Measurements from ENCODE around the gene MRPS7. TPM values are rescaled to one million over a fixed set of nuclear protein-coding genes. Genes with fewer than 3 reads are reported as not detected.
A peak's percentile ranks its signal among the peaks of the same experiment; 100 is the strongest.

MRPS7 gene
- total and polyA plus RNA-seq, 2 donors (not counting 3 experiments of a cell fraction or from before 2014, with no cell fraction given), result 79.8 to 82.8 TPM

DNA sequence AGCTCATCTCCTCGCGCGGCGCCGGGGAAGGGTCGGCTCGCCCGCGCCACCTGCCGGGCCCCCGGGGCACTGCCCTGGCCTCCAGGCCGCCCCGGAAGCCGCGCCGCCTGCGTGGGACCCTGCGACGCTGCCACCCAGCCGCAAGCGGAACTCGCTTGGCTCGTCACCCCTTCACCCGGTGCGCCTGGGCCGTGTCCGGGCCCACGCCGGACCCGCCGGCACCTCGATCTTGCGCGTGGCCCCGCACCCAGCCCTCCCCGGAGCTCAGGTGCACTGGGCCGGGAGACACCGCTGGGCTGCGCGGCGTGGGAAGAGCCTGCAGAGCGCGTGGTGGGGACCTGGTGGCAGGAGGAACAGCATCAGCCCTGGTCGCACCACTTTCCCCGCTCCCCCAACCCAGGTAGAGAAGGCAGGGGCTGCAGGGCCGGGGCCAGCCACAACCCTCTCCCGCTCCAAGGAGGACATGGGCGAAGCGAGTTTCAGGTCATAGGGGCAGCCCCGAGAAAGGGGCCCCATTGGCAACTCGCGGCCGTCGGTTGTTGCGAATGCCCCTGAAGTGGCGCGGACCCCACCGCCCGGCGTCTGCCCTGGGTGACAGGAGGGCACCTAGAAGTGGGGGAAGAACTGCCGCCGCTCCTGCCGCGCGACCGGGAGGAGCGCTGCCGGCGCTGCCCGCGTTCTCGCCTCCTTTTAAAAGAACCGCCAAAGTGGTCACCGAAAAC, 9.7 kb downstream of the MRPS7 start:
- DNase-seq (ENCODE audit: low read depth, low spot score) (peak; percentile 54), FAIRE-seq (peak; percentile 72)
- Histone ChIP-seq H3K9me3 (replicated peaks; ENCODE audit: control insufficient read depth, insufficient read depth, low read length) (no peaks in the 10 kb centered on the region), H4K20me1 (replicated peaks; ENCODE audit: control insufficient read depth, extremely low read depth, insufficient read depth, low read length) (no peaks in the 10 kb centered on the region), H3K36me3 (ENCODE audit: control insufficient read depth in 2 of 2, extremely low read depth in 1 of 2, insufficient read depth in 2 of 2, low read length in 2 of 2) (peaks cover under 1 to 4% of the 10 kb centered on the region in 2 experiments), H3K4me2 (ENCODE audit: insufficient read depth, low read length) (peak overlapping the region; percentile 71), H3K4me1 (ENCODE audit: control insufficient read depth, extremely low read depth, insufficient read depth, low read length) (peaks cover 32% of the 10 kb centered on the region), H3K9ac (replicated peaks; ENCODE audit: extremely low read depth, insufficient read depth, low read length) (peak overlapping the region; percentile 57), H3K9me1 (replicated peaks; ENCODE audit: control insufficient read depth, extremely low read depth, insufficient read depth, low read length) (no peaks in the 10 kb centered on the region), H3K4me3 (replicated peaks in 1 of 3; ENCODE audit: insufficient read depth in 1 of 3, low read depth in 1 of 3, low read length in 3 of 3) (peak overlapping the region; percentile 57 to 89 (median 61)), H2AFZ (ENCODE audit: low read depth, low read length) (peak overlapping the region; percentile 89), H3K27me3 (ENCODE audit: control insufficient read depth in 2 of 2, insufficient read depth in 2 of 2, low read length in 2 of 2) (no peaks in the 10 kb centered on the region), H3K27ac (ENCODE audit: insufficient read depth, low read depth, low read length) (peak overlapping the region; percentile 50), H3K79me2 (ENCODE audit: control insufficient read depth, insufficient read depth, low read length) (no peaks in the 10 kb centered on the region)
- no TSS peak for BruUV-seq (replicated peaks)
- CTCF ChIA-PET, result interaction anchor here (0.6 to 4.1 kb wide), 45 partner anchors 10 to 558 kb away, joined by 3 to 91 read pairs (median 5); partner anchors contain the start of genes ARMC7, GGA3, GRB2 and MRPS7
- intact Hi-C loops (cut with micrococcal nuclease), result loop anchor here (1.0 to 2.0 kb wide), 4 partner anchors 17 to 141 kb away; partner anchors contain the start of genes GRB2 and SLC25A19
- POLR2A ChIA-PET, result interaction anchor here (0.8 to 2.3 kb wide), 6 partner anchors 10 to 254 kb away, joined by 3 to 23 read pairs (median 5); partner anchors contain the start of genes GGA3, GRB2, LLGL2 and MRPS7
- dilution Hi-C loops (cut with MboI; ENCODE audit: extremely low pct_ligation_motif_present, low sequenced_read_pairs), result no loop called here
- TF ChIP-seq FOS (IDR thresholded peaks at IDR 0.05; ENCODE audit: borderline replicate concordance, insufficient read depth, low read length) (no peak), POLR2AphosphoS5 (IDR thresholded peaks at IDR 0.05; ENCODE audit: insufficient read depth, low read depth, low read length) (peak; percentile 57)
- TF ChIP-seq, protein P1, sequence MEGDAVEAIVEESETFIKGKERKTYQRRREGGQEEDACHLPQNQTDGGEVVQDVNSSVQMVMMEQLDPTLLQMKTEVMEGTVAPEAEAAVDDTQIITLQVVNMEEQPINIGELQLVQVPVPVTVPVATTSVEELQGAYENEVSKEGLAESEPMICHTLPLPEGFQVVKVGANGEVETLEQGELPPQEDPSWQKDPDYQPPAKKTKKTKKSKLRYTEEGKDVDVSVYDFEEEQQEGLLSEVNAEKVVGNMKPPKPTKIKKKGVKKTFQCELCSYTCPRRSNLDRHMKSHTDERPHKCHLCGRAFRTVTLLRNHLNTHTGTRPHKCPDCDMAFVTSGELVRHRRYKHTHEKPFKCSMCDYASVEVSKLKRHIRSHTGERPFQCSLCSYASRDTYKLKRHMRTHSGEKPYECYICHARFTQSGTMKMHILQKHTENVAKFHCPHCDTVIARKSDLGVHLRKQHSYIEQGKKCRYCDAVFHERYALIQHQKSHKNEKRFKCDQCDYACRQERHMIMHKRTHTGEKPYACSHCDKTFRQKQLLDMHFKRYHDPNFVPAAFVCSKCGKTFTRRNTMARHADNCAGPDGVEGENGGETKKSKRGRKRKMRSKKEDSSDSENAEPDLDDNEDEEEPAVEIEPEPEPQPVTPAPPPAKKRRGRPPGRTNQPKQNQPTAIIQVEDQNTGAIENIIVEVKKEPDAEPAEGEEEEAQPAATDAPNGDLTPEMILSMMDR (IDR thresholded peaks at IDR 0.05; ENCODE audit: extremely low read depth in 1 of 2, insufficient read depth in 1 of 2, low read depth in 1 of 2, low read length in 2 of 2), result peak; percentile 60 to 82

All from endothelial cell of umbilical vein (primary cell).